HepG2 (cell line): ENCODE measurements around the gene MFSD2B. TPM values are rescaled to one million over a fixed set of nuclear protein-coding genes. Genes with fewer than 3 reads are reported as not detected.

ENCODE experiments used
- ATF1 ChIP-seq: IDR thresholded peaks from 2 replicates; pipeline ENCODE4 v1.6.1; 2016; ENCODE audit warnings: mild to moderate bottlenecking, control low read depth
- BCL6 ChIP-seq: IDR thresholded peaks from 2 replicates; pipeline ENCODE4 v1.6.1; 2016; ENCODE audit warnings: missing genetic modification reagents, missing compliant biosample characterization
- CEBPB ChIP-seq: IDR thresholded peaks from 2 replicates; pipeline ENCODE4 v1.6.1; 2011; ENCODE audit warnings: low read depth, low read length, improper control_type of control experiment, borderline replicate concordance
- CREBL2 ChIP-seq: sonication (generic); formaldehyde crosslinking; IDR thresholded peaks from 2 replicates; pipeline ENCODE4 v1.8.1; 2023; ENCODE audit warnings: missing genetic modification reagents, mild to moderate bottlenecking, borderline replicate concordance
- FOXO1 ChIP-seq: sonication (generic); formaldehyde crosslinking; IDR thresholded peaks from 2 replicates; pipeline ENCODE4 v1.4.0; 2020; ENCODE audit warnings: missing genetic modification reagents
- FOXP1 ChIP-seq, 2 experiments: fragments of 450-650 bp in 1 of 2; IDR thresholded peaks; 2 replicates each; pipeline ENCODE4 v1.6.1; 2017 to 2018; ENCODE audit warnings: antibody characterized with exemption in 1 of 2
- GABPB1 ChIP-seq: IDR thresholded peaks from 2 replicates; pipeline ENCODE4 v1.6.1; 2016; ENCODE audit warnings: mild to moderate bottlenecking, missing genetic modification reagents, moderate library complexity, missing compliant biosample characterization
- HDAC1 ChIP-seq: sonication (generic); formaldehyde crosslinking; IDR thresholded peaks from 2 replicates; pipeline ENCODE4 v1.5.1; 2020; ENCODE audit warnings: mild to moderate bottlenecking, missing genetic modification reagents
- NR1H2 ChIP-seq: sonication (generic); formaldehyde crosslinking; IDR thresholded peaks from 2 replicates; pipeline ENCODE4 v1.8.1; 2022; ENCODE audit warnings: low read depth, missing genetic modification reagents, borderline replicate concordance
- NR2C2 ChIP-seq: sonication (generic); formaldehyde crosslinking; IDR thresholded peaks from 2 replicates; pipeline ENCODE4 v1.4.0; 2020; ENCODE audit warnings: missing genetic modification reagents, mild to moderate bottlenecking, moderate library complexity, borderline replicate concordance
- NR2F2 ChIP-seq: IDR thresholded peaks from 2 replicates; pipeline ENCODE4 v1.6.1; 2012; ENCODE audit warnings: low read depth, inconsistent platforms, borderline replicate concordance
- NR2F6 ChIP-seq, 2 experiments: IDR thresholded peaks; 2 replicates each; pipeline ENCODE4 v1.6.1; 2016; ENCODE audit warnings: antibody characterized with exemption in 1 of 2, mild to moderate bottlenecking in 1 of 2
- PITX1 ChIP-seq: sonication (generic); formaldehyde crosslinking; IDR thresholded peaks from 2 replicates; pipeline ENCODE4 v1.5.1; 2020; ENCODE audit warnings: mild to moderate bottlenecking, missing genetic modification reagents
- PLRG1 ChIP-seq: fragments of 450-650 bp; conservative IDR thresholded peaks from 2 replicates; pipeline ENCODE4 v1.6.1; 2016
- PRDM10 ChIP-seq: sonication (generic); formaldehyde crosslinking; IDR thresholded peaks from 2 replicates; pipeline ENCODE4 v1.4.0; 2020; ENCODE audit warnings: low read depth, missing genetic modification reagents
- RXRB ChIP-seq: IDR thresholded peaks from 2 replicates; pipeline ENCODE4 v1.6.1; 2016; ENCODE audit warnings: borderline replicate concordance, missing genetic modification reagents, missing compliant biosample characterization
- SAP130 ChIP-seq: IDR thresholded peaks from 2 replicates; pipeline ENCODE4 v1.6.1; 2016; ENCODE audit warnings: low read depth
- SKI ChIP-seq: fragments of 450-650 bp; IDR thresholded peaks from one replicate; pipeline ENCODE4 v1.6.1; 2018; ENCODE audit warnings: mild to moderate bottlenecking; ENCODE audit not compliant: partially characterized antibody
- TBX3 ChIP-seq: fragments of 450-650 bp; IDR thresholded peaks from 2 replicates; pipeline ENCODE4 v1.6.1; 2017; ENCODE audit warnings: antibody characterized with exemption, mild to moderate bottlenecking, inconsistent platforms, borderline replicate concordance
- TCF7 ChIP-seq: sonication (generic); IDR thresholded peaks from 2 replicates; pipeline ENCODE4 v1.6.1; 2016; ENCODE audit warnings: antibody characterized with exemption, low read depth
- TFDP1 ChIP-seq: IDR thresholded peaks from 2 replicates; pipeline ENCODE4 v1.6.1; 2016; ENCODE audit warnings: missing compliant biosample characterization, missing genetic modification reagents, borderline replicate concordance
- THAP11 ChIP-seq: IDR thresholded peaks from 2 replicates; pipeline ENCODE4 v1.6.1; 2016; ENCODE audit warnings: missing biosample characterization, missing genetic modification reagents
- ZBTB2 ChIP-seq: sonication (generic); formaldehyde crosslinking; IDR thresholded peaks from 2 replicates; pipeline ENCODE4 v1.8.0; 2022; ENCODE audit warnings: low read depth, missing genetic modification reagents
- ZBTB42 ChIP-seq: sonication (generic); formaldehyde crosslinking; IDR thresholded peaks from 2 replicates; pipeline ENCODE4 v1.5.0; 2020; ENCODE audit warnings: mild to moderate bottlenecking, missing genetic modification reagents
- ZBTB8A ChIP-seq: sonication (generic); formaldehyde crosslinking; IDR thresholded peaks from 2 replicates; pipeline ENCODE4 v1.4.0; 2020; ENCODE audit warnings: mild to moderate bottlenecking, low read depth, missing genetic modification reagents, borderline replicate concordance
- ZFP82 ChIP-seq: sonication (generic); formaldehyde crosslinking; IDR thresholded peaks from 2 replicates; pipeline ENCODE4 v1.5.1; 2020; ENCODE audit warnings: mild to moderate bottlenecking, missing genetic modification reagents, borderline replicate concordance
- polyA plus RNA-seq, 8 experiments: library from polyadenylated mRNA; depleted of rRNA in 3 of 8; stranded (reverse) in 7 of 8; unstranded in 1 of 8; fragments of >200 nt; fragmentation: Illumina TruSeq in 4 of 8; extraction: Trizol in 4 of 8; gene quantifications; 2 replicates each; pipeline versions ENCODE4 v1.2.1 to v1.2.3, GENCODE V29; 2011 to 2016; ENCODE audit warnings: low read depth in 4 of 8, missing spikeins in 1 of 8, mixed read lengths in 1 of 8; ENCODE audit not compliant: insufficient read depth in 1 of 8
- total RNA-seq, 5 experiments: library from RNA; depleted of rRNA; stranded (reverse); fragments of >200 nt; fragmentation: Illumina TruSeq; extraction: Trizol; gene quantifications; 2 replicates each; pipeline ENCODE4 v1.2.3, GENCODE V29; 2016; ENCODE audit warnings: low read depth in 1 of 5

MFSD2B gene
- total and polyA plus RNA-seq, 2 of the 13 experiments (the other 11 are each of a cell fraction or from before 2014, with no cell fraction given), result 0.21 to 0.93 TPM

- 0 out of 2 replicates have a peak, but pooled peaks have one; percentile 28 for TF ChIP-seq PRDM10
- peak; percentile 35; the same call in 1 of the 2 replicates for TF ChIP-seq SAP130 (CRISPR knock-in tag)
- no peak for TF ChIP-seq CREBL2
- 0 out of 2 replicates have a peak, but pooled peaks have one; percentile 15 for TF ChIP-seq HDAC1 (CRISPR knock-in tag)
- TF ChIP-seq NR1H2, result no peak
- peak; percentile 35; the same call in 1 of the 2 replicates for TF ChIP-seq NR2C2 (CRISPR knock-in tag)
- no peak for TF ChIP-seq TFDP1 (CRISPR knock-in tag)
- TF ChIP-seq THAP11 (CRISPR knock-in tag), result 0 out of 2 replicates have a peak, but pooled peaks have one; percentile 27
- peak; percentile 18; the same call in 1 of the 2 replicates for TF ChIP-seq CEBPB
- 0 out of 2 replicates have a peak, but pooled peaks have one; percentile 34 for TF ChIP-seq TCF7
- TF ChIP-seq BCL6 (CRISPR knock-in tag), result peak; percentile 25; the same call in 1 of the 2 replicates
- peak; percentile 56 for TF ChIP-seq NR2F2
- 0 out of 2 replicates have a peak, but pooled peaks have one; percentile 23 for TF ChIP-seq RXRB (CRISPR knock-in tag)
- TF ChIP-seq FOXP1 (IDR thresholded peaks at IDR 0.05), result peak; percentile 91
- peak; percentile 98 for TF ChIP-seq FOXP1 (CRISPR knock-in tag; IDR thresholded peaks at IDR 0.05)
- TF ChIP-seq ZBTB2 (CRISPR knock-in tag), result no peak
- TF ChIP-seq SKI, result peak; percentile 19
- no peak for TF ChIP-seq ATF1 (CRISPR knock-in tag)
- peak; percentile 56; the same call in 1 of the 2 replicates for TF ChIP-seq TBX3
- no peak for TF ChIP-seq GABPB1 (CRISPR knock-in tag)
- peak; percentile 37; the same call in 1 of the 2 replicates for TF ChIP-seq PITX1 (CRISPR knock-in tag)
- peak; percentile 23; the same call in 1 of the 2 replicates for TF ChIP-seq FOXO1 (CRISPR knock-in tag)
- no peak for TF ChIP-seq PLRG1
- TF ChIP-seq ZBTB8A, result no peak
- TF ChIP-seq NR2F6 (IDR thresholded peaks at IDR 0.05), result peak; percentile 80
- TF ChIP-seq NR2F6 (CRISPR knock-in tag; IDR thresholded peaks at IDR 0.05), result peak; percentile 25; the same call in 1 of the 2 replicates
- no peak for TF ChIP-seq ZBTB42 (CRISPR knock-in tag)
- TF ChIP-seq ZFP82 (CRISPR knock-in tag), result peak; percentile 13; the same call in 1 of the 2 replicates
Measured at GRCh38 chr2:24052951-24053350, 43.1 kb downstream of the MFSD2B start (continued).
